H9 (cell line): ENCODE measurements around the gene TMPRSS6. TPM values are rescaled to one million over a fixed set of nuclear protein-coding genes. Genes with fewer than 3 reads are reported as not detected.

Source experiments
- DNase-seq: peaks from one replicate; pipeline ENCODE4 v3.0.0-alpha.2; 2017
- H2AFZ ChIP-seq: one replicate; pipeline ENCODE4 v1.6.1; 2013; ENCODE audit warnings: mild to moderate bottlenecking, low read length, control low read depth, moderate library complexity
- H2AK5ac ChIP-seq: 2 replicates; pipeline ENCODE4 v1.6.1; 2013; ENCODE audit warnings: low read length, control low read depth, mixed read lengths; ENCODE audit not compliant: insufficient read length
- H2BK120ac ChIP-seq: one replicate; pipeline ENCODE4 v1.6.1; 2013; ENCODE audit warnings: low read depth, mild to moderate bottlenecking, low read length, control low read depth, inconsistent platforms; ENCODE audit not compliant: poor library complexity, severe bottlenecking
- H2BK12ac ChIP-seq: 2 replicates; pipeline ENCODE4 v1.6.1; 2013; ENCODE audit warnings: low read length, control low read depth, mixed read lengths, low read depth; ENCODE audit not compliant: insufficient read length
- H2BK15ac ChIP-seq: 2 replicates; pipeline ENCODE4 v1.6.1; 2013; ENCODE audit warnings: low read depth, low read length, control low read depth
- H2BK20ac ChIP-seq: one replicate; pipeline ENCODE4 v1.6.1; 2013; ENCODE audit warnings: low read depth, mild to moderate bottlenecking, low read length, control low read depth, inconsistent platforms; ENCODE audit not compliant: poor library complexity, severe bottlenecking
- H2BK5ac ChIP-seq: 2 replicates; pipeline ENCODE4 v1.6.1; 2013; ENCODE audit warnings: low read length, control low read depth, mixed read lengths; ENCODE audit not compliant: insufficient read length
- H3K14ac ChIP-seq: 2 replicates; pipeline ENCODE4 v1.6.1; 2013; ENCODE audit warnings: low read length, control low read depth; ENCODE audit not compliant: insufficient read depth
- H3K18ac ChIP-seq: 2 replicates; pipeline ENCODE4 v1.6.1; 2013; ENCODE audit warnings: low read depth, mild to moderate bottlenecking, mixed read lengths, low read length, control low read depth; ENCODE audit not compliant: insufficient read length
- H3K23ac ChIP-seq: 2 replicates; pipeline ENCODE4 v1.6.1; 2013; ENCODE audit warnings: low read length, control low read depth, mixed read lengths, low read depth; ENCODE audit not compliant: insufficient read length
- H3K23me2 ChIP-seq: 2 replicates; pipeline ENCODE4 v1.6.1; 2013; ENCODE audit warnings: low read depth, mild to moderate bottlenecking, mixed read lengths, low read length, control low read depth; ENCODE audit not compliant: insufficient read length, poor library complexity, severe bottlenecking
- H3K27ac ChIP-seq: 2 replicates; pipeline ENCODE4 v1.5.1; 2013; ENCODE audit warnings: low read length, control low read depth, mixed read lengths, low read depth; ENCODE audit not compliant: insufficient read length
- H3K27me3 ChIP-seq: 2 replicates; pipeline ENCODE4 v1.6.1; 2013; ENCODE audit warnings: low read length, control low read depth, inconsistent platforms; ENCODE audit not compliant: insufficient read depth
- H3K4ac ChIP-seq: 2 replicates; pipeline ENCODE4 v1.6.1; 2013; ENCODE audit warnings: low read depth, mild to moderate bottlenecking, control low read depth, inconsistent platforms, low read length, moderate library complexity
- H3K4me1 ChIP-seq: 2 replicates; pipeline ENCODE4 v1.6.1; 2013; ENCODE audit warnings: low read length, control low read depth, inconsistent platforms; ENCODE audit not compliant: insufficient read depth
- H3K4me2 ChIP-seq: 2 replicates; pipeline ENCODE4 v1.6.1; 2013; ENCODE audit warnings: low read length, control low read depth, mixed read lengths; ENCODE audit not compliant: insufficient read length, insufficient read depth
- H3K56ac ChIP-seq: 2 replicates; pipeline ENCODE4 v1.6.1; 2013; ENCODE audit warnings: low read depth, mild to moderate bottlenecking, mixed read lengths, low read length, control low read depth; ENCODE audit not compliant: insufficient read length
- H3K79me1 ChIP-seq: 2 replicates; pipeline ENCODE4 v1.6.1; 2013; ENCODE audit warnings: low read depth, mild to moderate bottlenecking, moderate library complexity, low read length, control low read depth, inconsistent platforms; ENCODE audit not compliant: insufficient read depth, poor library complexity, severe bottlenecking
- H3K79me2 ChIP-seq: 2 replicates; pipeline ENCODE4 v1.6.1; 2013; ENCODE audit warnings: low read length, control low read depth, inconsistent platforms; ENCODE audit not compliant: insufficient read depth
- H3K9ac ChIP-seq: 2 replicates; pipeline ENCODE4 v1.6.1; 2013; ENCODE audit warnings: low read length, control low read depth, mixed read lengths; ENCODE audit not compliant: insufficient read length; ENCODE audit errors: extremely low read depth
- H3K9me3 ChIP-seq: one replicate; pipeline ENCODE4 v1.6.1; 2013; ENCODE audit warnings: low read depth, low read length, inconsistent platforms; ENCODE audit not compliant: control insufficient read depth
- H3T11ph ChIP-seq: one replicate; pipeline ENCODE4 v1.6.1; 2013; ENCODE audit warnings: mild to moderate bottlenecking, low read length, control low read depth, inconsistent platforms
- H4K20me1 ChIP-seq: one replicate; pipeline ENCODE4 v1.6.1; 2013; ENCODE audit not compliant: control insufficient read depth, insufficient read length, insufficient read depth
- H4K5ac ChIP-seq: 2 replicates; pipeline ENCODE4 v1.6.1; 2013; ENCODE audit warnings: low read depth, mild to moderate bottlenecking, mixed read lengths, low read length, control low read depth; ENCODE audit not compliant: insufficient read length
- H4K8ac ChIP-seq: replicated peaks from 2 replicates; pipeline ENCODE4 v1.6.1; 2013; ENCODE audit warnings: low read length, control low read depth, mixed read lengths, low read depth; ENCODE audit not compliant: insufficient read length
- H4K91ac ChIP-seq: 2 replicates; pipeline ENCODE4 v1.6.1; 2013; ENCODE audit warnings: low read depth, mild to moderate bottlenecking, moderate library complexity, mixed read lengths, low read length, control low read depth; ENCODE audit not compliant: insufficient read length
- H3K27ac Mint-ChIP-seq, 3 experiments: 2 replicates in 2 of 3; 3 replicates in 1 of 3; pipeline ENCODE4 v1.8.0; 2020 to 2021; ENCODE audit warnings: mixed read lengths in 3 of 3, mild to moderate bottlenecking in 1 of 3, moderate library complexity in 1 of 3
- H3K27me3 Mint-ChIP-seq: 2 replicates; pipeline ENCODE4 v1.8.0; 2021; ENCODE audit warnings: low read depth, mild to moderate bottlenecking, moderate library complexity, mixed read lengths
- H3K36me3 Mint-ChIP-seq, 3 experiments: 2 replicates in 2 of 3; 3 replicates in 1 of 3; pipeline ENCODE4 v1.8.0; 2020 to 2021; ENCODE audit warnings: low read depth in 3 of 3, mixed read lengths in 3 of 3; ENCODE audit not compliant: insufficient read depth in 1 of 3
- H3K4me1 Mint-ChIP-seq, 2 experiments: 2 replicates each; pipeline ENCODE4 v1.8.0; 2020; ENCODE audit warnings: mixed read lengths in 2 of 2
- H3K4me3 Mint-ChIP-seq, 2 experiments: 2 replicates in 1 of 2; 3 replicates in 1 of 2; pipeline ENCODE4 v1.8.0; 2020 to 2021; ENCODE audit warnings: mild to moderate bottlenecking in 2 of 2, mixed read lengths in 2 of 2, moderate library complexity in 1 of 2
- H3K9me3 Mint-ChIP-seq, 2 experiments: 2 replicates in 1 of 2; 3 replicates in 1 of 2; pipeline ENCODE4 v1.8.0; 2020; ENCODE audit warnings: mild to moderate bottlenecking in 2 of 2, mixed read lengths in 2 of 2, moderate library complexity in 1 of 2
- CTCF ChIP-seq: fragments of 200-600 bp; sonication (generic); conservative IDR thresholded peaks from 3 replicates; pipeline ENCODE4 v1.8.0; 2021; ENCODE audit warnings: antibody characterized with exemption, mild to moderate bottlenecking
- WGBS: extraction: QIAGEN DNeasy Blood & Tissue Kit; methylation state at CpG from one replicate; pipeline ENCODE4 v1.1.7; 2013; ENCODE audit warnings: missing lambda C conversion rate, low lambda C conversion rate, mixed read lengths; ENCODE audit not compliant: insufficient read length; ENCODE audit errors: extremely low coverage; 5-methylcytosine and 5-hydroxymethylcytosine counted together
- total RNA-seq: library from RNA; stranded (reverse); gene quantifications from 2 replicates; pipeline ENCODE4 v1.2.1, GENCODE V29; 2021

TMPRSS6 gene
- total RNA-seq, 1 experiment from 2014 or later = not detected

DNA sequence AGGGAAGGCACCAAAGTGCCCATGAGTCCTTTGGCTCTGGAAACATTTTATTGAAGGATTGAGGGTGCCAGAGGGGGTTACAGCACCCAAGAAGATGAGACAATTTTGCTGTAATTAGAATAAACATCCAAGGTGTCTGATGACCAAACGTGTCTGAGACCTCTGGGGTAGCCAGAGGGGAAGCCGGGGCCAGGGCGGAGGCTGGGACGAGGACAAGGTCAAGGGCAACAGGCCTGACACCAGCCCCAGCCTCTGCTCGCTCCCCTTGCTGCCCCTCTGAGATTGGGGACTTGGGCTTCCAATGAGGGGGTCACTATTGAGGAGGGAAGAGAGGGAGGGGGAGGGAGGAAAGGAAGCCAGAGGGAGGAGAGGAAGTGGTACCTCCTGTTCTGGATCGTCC lies 25.6 kb downstream of the TMPRSS6 start:
- no peak overlapping the region for H3K23ac ChIP-seq
- H2AFZ ChIP-seq = no peak overlapping the region
- H3K36me3 Mint-ChIP-seq = no peaks in the 10 kb centered on the region
- H2BK12ac ChIP-seq = no peak overlapping the region
- H3K4me1 Mint-ChIP-seq = peaks cover 12 to 14% of the 10 kb centered on the region in 2 experiments
- TF ChIP-seq CTCF = no peak
- no peaks in the 10 kb centered on the region for H3K9me3 Mint-ChIP-seq
- no peak overlapping the region for H2BK120ac ChIP-seq
- H2AK5ac ChIP-seq = no peak overlapping the region
- no peak overlapping the region for H2BK15ac ChIP-seq
- H3K4ac ChIP-seq = no peak overlapping the region
- no peak overlapping the region; the same call in 1 of the 2 replicates for H3K14ac ChIP-seq
- H3K4me2 ChIP-seq = no peak overlapping the region
- H3K79me2 ChIP-seq = no peaks in the 10 kb centered on the region
- no peak overlapping the region for H4K5ac ChIP-seq
- H3K27ac Mint-ChIP-seq = 0 out of 7 replicates have a peak overlapping the region, but pooled peaks of 1 of the 3 experiments have one; percentile 24
- H3K23me2 ChIP-seq = no peaks in the 10 kb centered on the region
- H4K91ac ChIP-seq = no peak overlapping the region
- H3K4me1 ChIP-seq = no peaks in the 10 kb centered on the region; the same call in 1 of the 2 replicates
- no peak overlapping the region for H3T11ph ChIP-seq
- no peak overlapping the region for H3K27ac ChIP-seq
- H3K27me3 ChIP-seq = no peaks in the 10 kb centered on the region; the same call in 1 of the 2 replicates
- no CpG with 5 or more reads among the region's 6 CpGs for WGBS
- no peaks in the 10 kb centered on the region for H3K9me3 ChIP-seq
- no peaks in the 10 kb centered on the region for H3K79me1 ChIP-seq
- H4K20me1 ChIP-seq = no peaks in the 10 kb centered on the region
- H3K18ac ChIP-seq = no peak overlapping the region
- DNase-seq = no peak
- no peak overlapping the region for H3K56ac ChIP-seq
- H3K9ac ChIP-seq = no peak overlapping the region
- peaks cover 77% of the 10 kb centered on the region for H3K27me3 Mint-ChIP-seq
- H2BK20ac ChIP-seq = no peak overlapping the region
- no peak overlapping the region for H4K8ac ChIP-seq
- H3K4me3 Mint-ChIP-seq = no peak overlapping the region
- no peak overlapping the region for H2BK5ac ChIP-seq
